SK-N-SH (cell line): Measurements from ENCODE around the gene TSGA10.
"Not testable (repeated sequence)": the region's sequence is repeated elsewhere in the genome, so short reads cannot be mapped to it uniquely, and the experiment has no call there.

Experiments
- CHD2 ChIP-seq: fragments of 150-350 bp; IDR thresholded peaks from 2 replicates; pipeline ENCODE4 v1.6.1; 2018; ENCODE audit warnings: low read length; ENCODE audit not compliant: partially characterized antibody
- ELF1 ChIP-seq: IDR thresholded peaks from 2 replicates; pipeline ENCODE4 v1.4.0; 2012
- EP300 ChIP-seq, 2 experiments: IDR thresholded peaks; 2 replicates each; pipeline versions ENCODE4 v1.4.0 to v1.6.1; 2012; ENCODE audit warnings: borderline replicate concordance in 1 of 2, low read depth in 1 of 2, low read length in 1 of 2
- TF ChIP-seq, protein P1 (sequence below): fragments of 150-350 bp; IDR thresholded peaks from 2 replicates; pipeline ENCODE4 v1.6.1; 2017; ENCODE audit warnings: antibody characterized with exemption, low read length, low read depth, borderline replicate concordance
- TF ChIP-seq, protein P2 (sequence below): fragments of 200-600 bp; sonication (generic); IDR thresholded peaks from 2 replicates; pipeline ENCODE4 v1.6.1; 2017; ENCODE audit warnings: antibody characterized with exemption, mild to moderate bottlenecking, moderate library complexity
- TF ChIP-seq, protein P3 (sequence below): IDR thresholded peaks from 2 replicates; pipeline ENCODE4 v1.4.0; 2012; ENCODE audit warnings: low read depth, borderline replicate concordance

DNA sequence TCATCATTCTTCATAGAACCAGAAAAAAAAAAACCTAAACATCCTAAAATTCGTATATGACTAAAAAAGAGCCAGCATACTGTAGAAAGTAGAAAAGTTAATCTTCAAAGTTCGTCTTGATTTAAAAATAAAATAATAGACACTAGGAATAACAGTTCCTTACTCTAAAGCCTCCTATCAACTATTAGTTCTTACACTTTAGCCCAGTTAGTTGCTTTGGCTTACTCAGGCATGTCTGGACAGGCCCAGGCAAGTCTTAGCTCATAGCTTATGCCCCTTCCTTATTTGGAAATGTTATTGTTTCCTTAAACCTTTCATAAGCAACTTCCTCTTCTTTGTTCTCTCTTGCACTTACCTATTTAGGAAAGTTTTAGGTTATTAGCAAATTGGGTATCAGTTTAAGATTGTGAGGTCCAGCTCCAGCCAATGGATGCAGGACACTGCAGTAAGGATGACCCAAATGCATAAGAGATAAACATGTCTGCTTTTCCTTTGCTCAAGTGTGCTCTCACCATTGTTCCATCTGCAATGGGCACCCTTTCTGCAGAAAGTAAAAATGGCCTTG, 113.9 kb downstream of the TSGA10 start:
- TF ChIP-seq, protein P1, sequence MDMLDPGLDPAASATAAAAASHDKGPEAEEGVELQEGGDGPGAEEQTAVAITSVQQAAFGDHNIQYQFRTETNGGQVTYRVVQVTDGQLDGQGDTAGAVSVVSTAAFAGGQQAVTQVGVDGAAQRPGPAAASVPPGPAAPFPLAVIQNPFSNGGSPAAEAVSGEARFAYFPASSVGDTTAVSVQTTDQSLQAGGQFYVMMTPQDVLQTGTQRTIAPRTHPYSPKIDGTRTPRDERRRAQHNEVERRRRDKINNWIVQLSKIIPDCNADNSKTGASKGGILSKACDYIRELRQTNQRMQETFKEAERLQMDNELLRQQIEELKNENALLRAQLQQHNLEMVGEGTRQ: not testable (repeated sequence)
- TF ChIP-seq, protein P2, sequence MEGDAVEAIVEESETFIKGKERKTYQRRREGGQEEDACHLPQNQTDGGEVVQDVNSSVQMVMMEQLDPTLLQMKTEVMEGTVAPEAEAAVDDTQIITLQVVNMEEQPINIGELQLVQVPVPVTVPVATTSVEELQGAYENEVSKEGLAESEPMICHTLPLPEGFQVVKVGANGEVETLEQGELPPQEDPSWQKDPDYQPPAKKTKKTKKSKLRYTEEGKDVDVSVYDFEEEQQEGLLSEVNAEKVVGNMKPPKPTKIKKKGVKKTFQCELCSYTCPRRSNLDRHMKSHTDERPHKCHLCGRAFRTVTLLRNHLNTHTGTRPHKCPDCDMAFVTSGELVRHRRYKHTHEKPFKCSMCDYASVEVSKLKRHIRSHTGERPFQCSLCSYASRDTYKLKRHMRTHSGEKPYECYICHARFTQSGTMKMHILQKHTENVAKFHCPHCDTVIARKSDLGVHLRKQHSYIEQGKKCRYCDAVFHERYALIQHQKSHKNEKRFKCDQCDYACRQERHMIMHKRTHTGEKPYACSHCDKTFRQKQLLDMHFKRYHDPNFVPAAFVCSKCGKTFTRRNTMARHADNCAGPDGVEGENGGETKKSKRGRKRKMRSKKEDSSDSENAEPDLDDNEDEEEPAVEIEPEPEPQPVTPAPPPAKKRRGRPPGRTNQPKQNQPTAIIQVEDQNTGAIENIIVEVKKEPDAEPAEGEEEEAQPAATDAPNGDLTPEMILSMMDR: not testable (repeated sequence)
- TF ChIP-seq ELF1; CHD2; EP300 (IDR thresholded peaks at IDR 0.05; ENCODE audit: borderline replicate concordance in 1 of 2, low read depth in 1 of 2, low read length in 1 of 2): not testable (repeated sequence)
- TF ChIP-seq, protein P3, sequence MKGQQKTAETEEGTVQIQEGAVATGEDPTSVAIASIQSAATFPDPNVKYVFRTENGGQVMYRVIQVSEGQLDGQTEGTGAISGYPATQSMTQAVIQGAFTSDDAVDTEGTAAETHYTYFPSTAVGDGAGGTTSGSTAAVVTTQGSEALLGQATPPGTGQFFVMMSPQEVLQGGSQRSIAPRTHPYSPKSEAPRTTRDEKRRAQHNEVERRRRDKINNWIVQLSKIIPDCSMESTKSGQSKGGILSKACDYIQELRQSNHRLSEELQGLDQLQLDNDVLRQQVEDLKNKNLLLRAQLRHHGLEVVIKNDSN: not testable (repeated sequence)
